HEK293 (cell line): ENCODE results near the gene L3MBTL3.

ENCODE experiments used
- CTCF ChIA-PET: fragments of 350-600 bp; formaldehyde crosslinking; extraction: SDS; loops from one replicate; lab custom pipeline; 2021; ENCODE audit warnings: antibody characterized with exemption; lab: Yijun Ruan, JAX
- POLR2A ChIA-PET: fragments of 300-600 bp; formaldehyde crosslinking; extraction: SDS; loops from one replicate; lab custom pipeline; 2020; ENCODE audit warnings: antibody characterized with exemption, inconsistent platforms; lab: Yijun Ruan, JAX
- H3K27ac ChIP-seq: fragments of 200-500 bp; sonication (Bioruptor generic); 2 replicates; pipeline ENCODE4 v1.5.1; 2014; ENCODE audit warnings: low read depth, low read length, control low read depth, inconsistent platforms; ENCODE audit errors: extremely low read depth
- H3K36me3 ChIP-seq, 2 experiments: fragments of 200-500 bp in 1 of 2; sonication (Bioruptor generic) in 1 of 2; 1 replicate in 1 of 2; 2 replicates in 1 of 2; pipeline ENCODE4 v1.5.1; 2014 to 2017; ENCODE audit warnings: inconsistent platforms in 2 of 2, low read length in 2 of 2; ENCODE audit not compliant: control insufficient read depth in 2 of 2, insufficient read depth in 1 of 2
- H3K4me1 ChIP-seq: fragments of 200-500 bp; sonication (Bioruptor generic); 2 replicates; pipeline ENCODE4 v1.5.1; 2014; ENCODE audit warnings: mild to moderate bottlenecking, low read length, inconsistent platforms; ENCODE audit not compliant: control insufficient read depth, insufficient read depth
- H3K4me3 ChIP-seq: 2 replicates; pipeline ENCODE4 v1.5.1; 2011; ENCODE audit warnings: low read depth, mild to moderate bottlenecking, control low read depth, low read length, moderate library complexity
- H3K9me3 ChIP-seq: fragments of 200-500 bp; sonication (Bioruptor generic); 2 replicates; pipeline ENCODE4 v1.5.1; 2014; ENCODE audit warnings: low read depth, low read length, inconsistent platforms; ENCODE audit not compliant: control insufficient read depth, insufficient read depth
- KLF8 ChIP-seq: fragments of 450-650 bp; formaldehyde crosslinking; IDR thresholded peaks from 2 replicates; pipeline ENCODE4 v1.5.1; 2016; ENCODE audit warnings: missing biosample characterization, missing genetic modification characterization
- SCRT1 ChIP-seq: fragments of 450-650 bp; formaldehyde crosslinking; IDR thresholded peaks from 2 replicates; pipeline ENCODE4 v1.5.1; 2016; ENCODE audit warnings: missing biosample characterization, missing genetic modification characterization, borderline replicate concordance
- SP7 ChIP-seq: fragments of 450-650 bp; formaldehyde crosslinking; IDR thresholded peaks from 2 replicates; pipeline ENCODE4 v1.5.1; 2016; ENCODE audit warnings: missing biosample characterization, missing genetic modification characterization
- ZNF16 ChIP-seq: fragments of 450-650 bp; formaldehyde crosslinking; IDR thresholded peaks from 2 replicates; pipeline ENCODE4 v1.5.1; 2016; ENCODE audit warnings: low read depth, missing biosample characterization, missing genetic modification characterization
- ZNF202 ChIP-seq: fragments of 450-650 bp; formaldehyde crosslinking; IDR thresholded peaks from 2 replicates; pipeline ENCODE4 v1.5.1; 2016; ENCODE audit warnings: missing biosample characterization, missing genetic modification characterization, borderline replicate concordance
- ZNF23 ChIP-seq: fragments of 450-650 bp; formaldehyde crosslinking; IDR thresholded peaks from 2 replicates; pipeline ENCODE4 v1.5.1; 2016; ENCODE audit warnings: missing biosample characterization, missing genetic modification characterization, borderline replicate concordance
- ZNF248 ChIP-seq: fragments of 450-650 bp; formaldehyde crosslinking; IDR thresholded peaks from 2 replicates; pipeline ENCODE4 v1.5.1; 2017; ENCODE audit warnings: missing biosample characterization, missing genetic modification characterization
- ZNF335 ChIP-seq: fragments of 450-650 bp; formaldehyde crosslinking; conservative IDR thresholded peaks from 2 replicates; pipeline ENCODE4 v1.5.1; 2016; ENCODE audit warnings: missing biosample characterization, missing genetic modification characterization
- ZNF433 ChIP-seq: fragments of 450-650 bp; formaldehyde crosslinking; IDR thresholded peaks from 2 replicates; pipeline ENCODE4 v1.5.1; 2016; ENCODE audit warnings: missing biosample characterization, missing genetic modification characterization, low read depth
- ZNF510 ChIP-seq: fragments of 450-650 bp; formaldehyde crosslinking; IDR thresholded peaks from 2 replicates; pipeline ENCODE4 v1.5.1; 2018; ENCODE audit warnings: mild to moderate bottlenecking, missing genetic modification characterization, missing biosample characterization; ENCODE audit not compliant: insufficient replicate concordance
- ZNF518A ChIP-seq: fragments of 450-650 bp; formaldehyde crosslinking; conservative IDR thresholded peaks from 2 replicates; pipeline ENCODE4 v1.5.1; 2016; ENCODE audit warnings: low read depth, missing biosample characterization, missing genetic modification characterization
- ZNF580 ChIP-seq: fragments of 450-650 bp; formaldehyde crosslinking; IDR thresholded peaks from 2 replicates; pipeline ENCODE4 v1.5.1; 2016; ENCODE audit warnings: missing biosample characterization, missing genetic modification characterization
- ZNF623 ChIP-seq: fragments of 450-650 bp; formaldehyde crosslinking; IDR thresholded peaks from 2 replicates; pipeline ENCODE4 v1.5.1; 2016; ENCODE audit warnings: missing biosample characterization, missing genetic modification characterization
- TF ChIP-seq, protein P1 (sequence below): fragments of 450-650 bp; formaldehyde crosslinking; optimal IDR thresholded peaks from 2 replicates; pipeline ENCODE3; 2016; ENCODE audit warnings: missing biosample characterization, mild to moderate bottlenecking, missing genetic modification characterization

Gene L3MBTL3

DNA sequence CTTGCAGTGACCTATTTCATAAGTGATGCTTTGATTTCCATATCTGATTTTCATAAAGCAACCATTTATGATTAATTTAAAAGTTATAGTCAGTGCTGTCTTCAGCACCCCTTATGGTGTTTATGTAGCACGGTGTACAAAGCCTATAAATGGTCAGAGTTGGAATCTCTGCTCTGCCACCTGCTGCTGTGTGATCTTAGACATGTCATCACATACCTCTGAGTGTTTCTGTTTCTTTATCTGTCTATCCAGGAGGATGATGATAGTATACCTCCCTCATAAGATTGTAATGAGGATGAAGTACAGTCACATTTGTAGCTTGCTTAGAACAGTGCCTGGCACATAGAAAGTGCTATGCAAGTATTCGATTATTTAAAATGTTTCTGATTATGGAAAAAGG is 103.9 kb downstream of the L3MBTL3 start:
- TF ChIP-seq ZNF580 (tag by site-specific recombination) (no peak), ZNF510 (tag by site-specific recombination) (no peak), ZNF433 (no peak), ZNF248 (tag by site-specific recombination) (no peak), ZNF16 (tag by site-specific recombination) (no peak), KLF8 (tag by site-specific recombination) (no peak), SCRT1 (tag by site-specific recombination) (no peak), SP7 (tag by site-specific recombination) (no peak)
- Histone ChIP-seq H3K4me1 (no peaks in the 10 kb centered on the region), H3K27ac (no peak overlapping the region), H3K4me3 (no peak overlapping the region), H3K9me3 (no peaks in the 10 kb centered on the region), H3K36me3 (peaks cover 0 to 3% of the 10 kb centered on the region in 2 experiments; a peak in 2 of 3 replicates)
- POLR2A ChIA-PET = no interaction called here
- CTCF ChIA-PET = no interaction called here

- no peaks in the 10 kb centered on the region for H3K36me3 ChIP-seq
- POLR2A ChIA-PET = no interaction called here
These were observed 108.8 kb downstream of the L3MBTL3 start for GRCh38 chr6:130127195-130127594.

GRCh38 chr6:130128326-130128725 is 109.9 kb downstream of the L3MBTL3 start:
- TF ChIP-seq SCRT1 (tag by site-specific recombination) (no peak), ZNF518A (tag by site-specific recombination) (no peak), ZNF623 (tag by site-specific recombination) (no peak), ZNF202 (tag by site-specific recombination) (no peak)
- no peak overlapping the region for H3K27ac ChIP-seq
- H3K4me1 ChIP-seq = no peaks in the 10 kb centered on the region
- no peaks in the 10 kb centered on the region for H3K36me3 ChIP-seq
- POLR2A ChIA-PET = no interaction called here
- no peaks in the 10 kb centered on the region for H3K9me3 ChIP-seq
- H3K4me3 ChIP-seq = no peak overlapping the region
- CTCF ChIA-PET = no interaction called here

More at GRCh38 chr6:130127195-130127594, 108.8 kb downstream of the L3MBTL3 start:
- no peaks in the 10 kb centered on the region for H3K9me3 ChIP-seq
- CTCF ChIA-PET = no interaction called here
- no peaks in the 10 kb centered on the region for H3K4me1 ChIP-seq
- TF ChIP-seq ZNF335 (tag by site-specific recombination) = no peak
- TF ChIP-seq, protein P1, sequence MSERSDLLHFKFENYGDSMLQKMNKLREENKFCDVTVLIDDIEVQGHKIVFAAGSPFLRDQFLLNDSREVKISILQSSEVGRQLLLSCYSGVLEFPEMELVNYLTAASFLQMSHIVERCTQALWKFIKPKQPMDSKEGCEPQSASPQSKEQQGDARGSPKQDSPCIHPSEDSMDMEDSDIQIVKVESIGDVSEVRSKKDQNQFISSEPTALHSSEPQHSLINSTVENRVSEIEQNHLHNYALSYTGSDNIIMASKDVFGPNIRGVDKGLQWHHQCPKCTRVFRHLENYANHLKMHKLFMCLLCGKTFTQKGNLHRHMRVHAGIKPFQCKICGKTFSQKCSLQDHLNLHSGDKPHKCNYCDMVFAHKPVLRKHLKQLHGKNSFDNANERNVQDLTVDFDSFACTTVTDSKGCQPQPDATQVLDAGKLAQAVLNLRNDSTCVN (tag by site-specific recombination) = no peak
- TF ChIP-seq ZNF23 (tag by site-specific recombination) = no peak
- no peak overlapping the region for H3K4me3 ChIP-seq
- H3K27ac ChIP-seq = no peak overlapping the region
